ENCODE data around the gene MGST2.
"Not testable (repeated sequence)": the region's sequence is repeated elsewhere in the genome, so short reads cannot be mapped to it uniquely, and the experiment has no call there.

MGST2 gene

GRCh38 chr4:139665690-139666529 is at the start of gene MGST2:
Gene MGST2, plus strand, starts transcription at chr4:139665819. Its CDS starts 201 bp downstream, at chr4:139666020.
- DNase-seq (ENCODE audit: low read depth in 2 of 2) = no peak

DNA sequence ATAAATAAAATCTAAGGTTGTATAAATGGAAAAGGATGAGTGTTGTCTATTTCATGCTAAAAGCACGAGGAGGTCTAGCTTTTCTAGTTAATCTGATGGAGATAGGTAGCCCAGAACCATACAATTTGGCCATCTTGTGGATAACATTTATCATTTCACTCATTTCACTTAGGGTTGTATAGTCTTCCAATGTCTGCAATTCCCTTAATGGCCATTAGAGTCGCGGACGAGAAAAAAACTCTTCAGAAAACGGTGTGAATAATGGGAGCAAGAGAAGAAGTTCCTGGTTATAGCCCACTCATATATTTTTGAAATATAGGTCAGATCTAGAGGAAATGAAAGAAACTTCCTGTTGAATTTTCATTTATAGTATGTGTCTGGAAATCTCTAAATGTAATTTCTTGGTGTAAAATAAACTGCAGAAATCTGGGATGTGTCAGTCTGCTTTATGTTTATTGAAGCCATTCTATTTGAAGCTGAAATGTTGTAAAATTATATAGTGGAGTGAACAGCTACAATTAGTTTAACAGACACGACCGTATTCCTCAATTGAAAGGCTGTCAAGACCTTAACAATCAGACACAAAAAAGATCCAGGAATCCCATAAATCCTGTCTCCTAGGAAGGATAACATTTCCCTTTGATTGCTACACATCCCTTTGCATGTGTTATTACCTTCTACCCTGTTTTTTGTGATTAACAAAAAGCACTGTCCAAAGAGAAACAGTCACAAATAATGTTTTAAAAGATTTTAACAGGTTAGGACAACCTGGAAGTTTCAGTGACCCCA is 47.7 kb upstream of the MGST2 start:
- no peak for DNase-seq (ENCODE audit: low read depth in 2 of 2)

DNA sequence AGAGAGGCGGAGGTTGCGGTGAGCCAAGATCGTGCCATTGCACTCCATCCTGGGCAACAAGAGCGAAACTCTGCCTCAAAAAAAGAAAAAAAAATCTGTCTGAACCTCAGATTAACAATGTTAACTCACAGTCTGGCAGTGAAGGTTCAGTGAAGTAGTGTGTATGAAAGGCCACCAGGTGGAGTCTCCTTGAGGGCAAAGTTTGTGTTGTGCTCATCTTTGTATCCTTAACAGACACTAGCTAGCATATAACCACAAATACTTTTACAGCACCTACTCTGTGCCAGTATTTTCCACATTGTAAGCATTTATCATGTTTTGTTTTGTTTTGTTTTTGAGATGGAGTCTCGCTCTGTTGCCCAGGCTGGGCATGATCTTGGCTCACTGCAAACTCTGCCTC is 46.0 kb upstream of the MGST2 start:
- no peak for DNase-seq (ENCODE audit: low read depth in 2 of 2)

DNA sequence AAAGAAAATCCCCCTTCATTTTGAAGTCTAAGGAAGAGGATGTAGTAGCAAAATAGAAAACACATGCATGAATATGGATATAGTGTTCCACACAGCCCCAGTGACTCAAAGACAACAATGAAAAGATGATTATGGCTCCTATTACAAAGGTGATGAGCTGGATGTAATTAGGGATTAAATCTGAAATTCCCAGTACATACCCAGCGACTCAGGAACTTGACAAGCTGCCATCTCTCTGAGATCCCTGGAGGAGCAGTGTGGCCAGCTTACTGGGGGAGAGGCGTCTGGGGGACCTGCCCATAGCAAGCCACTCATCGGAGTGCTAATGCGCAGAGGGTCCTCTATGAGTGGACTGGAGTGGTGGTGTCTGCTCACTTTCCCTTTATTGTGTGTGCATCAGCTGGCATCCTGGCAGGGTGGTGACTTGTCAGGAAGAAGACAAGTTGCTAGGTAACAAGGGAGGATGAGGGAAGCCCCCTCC is 42.7 kb upstream of the MGST2 start:
- DNase-seq (ENCODE audit: low read depth in 2 of 2) = no peak

DNA sequence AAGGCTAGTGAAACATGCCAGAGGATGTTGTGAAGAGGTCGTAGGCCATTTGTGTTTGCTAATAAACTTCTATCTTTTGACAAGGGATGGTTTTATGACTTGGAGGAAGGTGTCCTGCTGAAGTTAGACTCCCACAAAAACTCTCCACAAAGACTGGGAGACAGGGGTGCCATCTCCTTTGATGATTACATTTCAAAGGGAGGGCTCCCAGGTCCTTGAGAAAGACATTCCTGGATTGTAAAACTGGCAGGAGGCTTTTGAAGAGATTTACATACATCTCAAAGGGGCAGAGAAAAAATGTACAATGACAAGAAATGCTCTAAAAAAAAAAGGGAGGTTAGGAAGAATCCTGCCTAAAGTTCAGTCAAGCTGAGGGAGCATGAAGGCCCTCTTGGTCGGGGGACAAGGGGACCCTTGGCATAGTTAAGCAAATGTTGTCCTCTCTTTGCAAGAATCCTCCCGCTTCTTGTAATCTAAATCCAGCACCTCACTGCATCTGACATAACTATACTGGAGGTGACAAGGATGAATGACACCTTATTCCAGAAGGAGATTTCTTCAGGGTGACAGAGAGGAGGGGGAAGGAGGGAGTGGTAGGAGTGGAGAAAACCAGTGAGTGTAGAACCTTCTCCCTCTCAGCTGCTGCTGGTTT is 41.1 kb upstream of the MGST2 start:
- no peak for DNase-seq (ENCODE audit: low read depth in 2 of 2)

GRCh38 chr4:139625093-139625455 is 40.5 kb upstream of the MGST2 start:
- no peak for DNase-seq (ENCODE audit: low read depth in 2 of 2)

- no peak for DNase-seq (ENCODE audit: low read depth in 2 of 2)
These were observed 40.1 kb upstream of the MGST2 start for GRCh38 chr4:139625482-139625881.

DNA sequence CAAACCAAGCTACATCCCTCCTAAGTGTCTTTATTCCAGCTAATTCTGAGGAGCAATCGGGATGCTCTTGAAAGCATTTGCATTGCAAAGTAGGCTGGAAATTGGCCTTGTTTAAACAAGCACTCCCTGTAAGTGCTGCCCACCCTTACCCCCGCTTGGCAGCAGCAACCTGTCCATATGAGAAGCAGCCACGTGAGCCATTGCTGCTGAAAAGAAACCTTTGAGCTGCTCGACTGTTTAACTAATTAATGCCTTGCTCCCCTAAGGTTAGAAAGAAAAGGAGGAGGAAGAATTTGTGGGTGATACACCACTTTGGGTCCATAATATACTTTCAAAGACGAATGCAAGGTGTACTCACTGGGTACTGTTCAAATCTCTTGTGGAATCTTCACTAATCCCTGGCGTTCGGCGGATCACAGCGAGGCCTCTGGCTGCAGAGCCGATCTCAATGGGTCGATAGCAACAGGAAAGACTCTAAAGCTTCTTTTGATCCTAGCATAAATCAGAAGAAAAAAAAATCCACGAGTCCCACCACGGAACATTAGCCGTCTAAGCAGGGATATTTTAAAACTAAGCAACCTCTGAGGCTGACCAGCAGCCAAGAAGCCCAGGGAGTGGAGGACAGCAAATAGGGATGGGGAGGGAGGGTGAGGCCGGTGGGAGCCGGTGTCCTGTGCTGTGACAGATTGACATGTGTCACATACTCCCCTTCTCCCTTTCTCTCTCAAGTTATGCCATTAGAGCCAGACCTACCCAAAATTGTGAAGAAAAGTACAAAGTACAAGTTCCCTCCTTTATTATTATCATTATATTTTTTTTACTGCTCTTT is 37.2 kb upstream of the MGST2 start:
- DNase-seq (ENCODE audit: low read depth in 2 of 2) = no peak

- DNase-seq (ENCODE audit: low read depth in 2 of 2) = no peak
These were observed 36.0 kb upstream of the MGST2 start for GRCh38 chr4:139629436-139630125.

DNA sequence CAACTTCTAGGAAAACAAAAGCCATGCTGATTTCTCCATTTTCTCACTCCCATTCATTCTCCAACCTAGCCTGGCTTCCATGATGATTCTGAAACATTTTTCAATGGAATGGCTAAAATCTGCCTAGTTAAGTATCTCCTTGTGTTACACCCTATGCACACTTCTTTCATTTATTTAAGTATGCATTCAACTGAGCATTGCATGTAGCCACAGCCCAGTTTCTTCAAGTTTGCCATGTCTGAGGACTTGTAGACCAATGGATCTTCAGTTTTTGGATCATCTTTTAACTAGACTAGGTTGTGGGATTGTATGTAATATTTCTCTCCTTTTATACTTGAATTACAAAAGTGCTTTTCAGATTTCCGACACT is 35.5 kb upstream of the MGST2 start:
- no peak for DNase-seq (ENCODE audit: low read depth in 2 of 2)

DNA sequence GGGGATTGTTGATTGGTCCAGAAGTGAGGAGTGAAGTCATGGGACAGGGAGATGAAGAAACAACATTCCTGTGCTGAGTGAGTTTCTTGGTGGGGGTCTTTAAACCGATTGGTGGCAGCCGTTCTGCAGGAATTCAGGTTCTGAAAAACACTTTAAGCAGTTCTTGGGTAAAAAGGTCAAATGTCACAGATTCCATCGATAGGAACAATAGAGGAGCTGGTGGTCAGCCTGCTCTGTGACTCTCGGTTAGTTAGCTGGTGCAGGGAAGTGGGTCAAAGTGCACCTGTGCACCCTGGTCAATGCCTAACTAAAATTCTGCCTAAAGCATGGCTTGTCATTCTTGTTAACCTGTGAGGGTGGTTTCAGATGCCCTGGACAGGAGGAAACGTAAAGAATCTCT is 34.6 kb upstream of the MGST2 start:
- DNase-seq (ENCODE audit: low read depth in 2 of 2) = no peak

- no peak for DNase-seq (ENCODE audit: low read depth in 2 of 2)
These were observed 33.8 kb upstream of the MGST2 start for GRCh38 chr4:139631791-139632190.

GRCh38 chr4:139632739-139633138 is 32.9 kb upstream of the MGST2 start:
- DNase-seq (ENCODE audit: low read depth in 2 of 2) = not testable (repeated sequence)

GRCh38 chr4:139633195-139633594 is 32.4 kb upstream of the MGST2 start:
- no peak for DNase-seq (ENCODE audit: low read depth in 2 of 2)

DNA sequence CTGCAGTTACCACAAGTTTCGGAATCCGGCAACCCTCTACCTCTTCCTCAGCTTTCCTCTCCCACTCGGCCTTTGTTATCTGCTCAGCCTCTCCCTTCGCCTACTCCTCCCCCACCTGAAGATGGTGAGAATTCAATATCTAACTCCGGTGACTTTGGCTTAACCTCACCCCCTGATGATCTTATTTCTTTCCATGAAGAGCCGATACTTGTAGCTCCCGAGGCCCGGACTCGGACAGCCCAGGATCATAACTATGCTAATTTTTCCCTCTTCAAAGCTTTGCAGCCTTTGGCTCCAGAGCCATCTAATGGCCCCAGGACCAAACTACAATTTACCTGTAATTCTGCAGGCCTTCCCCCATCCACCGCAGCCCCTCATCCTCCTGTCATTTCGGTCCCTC is 32.0 kb upstream of the MGST2 start:
- no peak for DNase-seq (ENCODE audit: low read depth in 2 of 2)

GRCh38 chr4:139635966-139636365 is 29.7 kb upstream of the MGST2 start:
- DNase-seq (ENCODE audit: low read depth in 2 of 2) = no peak

DNA sequence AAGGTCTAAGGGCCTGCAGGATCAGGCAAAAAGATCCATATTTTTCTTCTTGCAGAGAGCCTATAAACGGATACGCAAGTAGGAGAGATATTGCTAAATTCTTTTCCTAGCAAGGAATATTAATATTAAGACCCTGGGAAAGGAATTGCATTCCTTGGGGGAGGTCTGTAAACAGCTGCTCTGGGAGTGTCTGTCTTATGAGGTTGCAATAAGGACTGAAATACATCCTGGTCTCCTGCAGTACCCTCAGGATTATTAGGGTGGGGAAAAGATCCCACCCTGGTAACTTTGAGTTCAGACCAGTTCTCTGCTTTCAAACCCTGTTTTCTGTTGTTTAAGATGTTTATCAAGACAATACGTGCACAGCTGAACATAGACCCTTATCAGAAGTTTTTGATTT is 27.3 kb upstream of the MGST2 start:
- DNase-seq (ENCODE audit: low read depth in 2 of 2) = not testable (repeated sequence)

GRCh38 chr4:139639654-139640053 is 26.0 kb upstream of the MGST2 start:
- DNase-seq (ENCODE audit: low read depth in 2 of 2) = no peak

GRCh38 chr4:139641218-139641617 is 24.4 kb upstream of the MGST2 start:
- no peak for DNase-seq (ENCODE audit: low read depth in 2 of 2)

GRCh38 chr4:139642364-139642763 is 23.3 kb upstream of the MGST2 start:
- no peak for DNase-seq (ENCODE audit: low read depth in 2 of 2)
